Keratinocyte (primary cell): ENCODE measurements around the gene DHRS11. TPM values are rescaled to one million over a fixed set of nuclear protein-coding genes. Genes with fewer than 3 reads are reported as not detected.

Source experiments
- DNase-seq: peaks from one replicate; pipeline ENCODE4 v3.0.0-alpha.2; 2011; ENCODE audit warnings: low read depth, missing footprints, low spot score
- FAIRE-seq: peaks from 2 replicates; lab custom pipeline; 2011; peaks lifted over from hg19 to GRCh38; lab: Jason Lieb, UNC
- H2AFZ ChIP-seq: 2 replicates; pipeline ENCODE4 v1.6.0; 2012; ENCODE audit warnings: low read length, control low read depth, inconsistent platforms; ENCODE audit not compliant: control insufficient read depth
- H3K27ac ChIP-seq: 2 replicates; pipeline ENCODE4 v1.5.1; 2011; ENCODE audit warnings: low read length; ENCODE audit not compliant: control insufficient read depth, insufficient read depth
- H3K27me3 ChIP-seq: 3 replicates; pipeline ENCODE4 v1.6.0; 2011; ENCODE audit warnings: low read length; ENCODE audit not compliant: control insufficient read depth, insufficient read depth; ENCODE audit errors: extremely low read depth
- H3K36me3 ChIP-seq, 2 experiments: 2 replicates in 1 of 2; 3 replicates in 1 of 2; pipeline ENCODE4 v1.5.1; 2011; ENCODE audit warnings: low read length in 2 of 2, mild to moderate bottlenecking in 1 of 2; ENCODE audit not compliant: control insufficient read depth in 2 of 2, insufficient read depth in 2 of 2; ENCODE audit errors: extremely low read depth in 1 of 2
- H3K4me1 ChIP-seq: 3 replicates; pipeline ENCODE4 v1.5.1; 2011; ENCODE audit warnings: low read length; ENCODE audit not compliant: control insufficient read depth, insufficient read depth; ENCODE audit errors: extremely low read depth
- H3K4me2 ChIP-seq: 3 replicates; pipeline ENCODE4 v1.6.0; 2011; ENCODE audit warnings: low read depth, low read length; ENCODE audit not compliant: control insufficient read depth, insufficient read depth; ENCODE audit errors: extremely low read depth
- H3K4me3 ChIP-seq, 3 experiments: fragments of 200-600 bp in 1 of 3; sonication (generic) in 1 of 3; 2 replicates in 2 of 3; 3 replicates in 1 of 3; pipeline ENCODE4 v1.5.1; 2011 to 2016; ENCODE audit warnings: low read length in 3 of 3, mild to moderate bottlenecking in 3 of 3, control low read depth in 2 of 3, inconsistent platforms in 1 of 3, low read depth in 1 of 3, mixed read lengths in 1 of 3, mixed run types in 1 of 3, moderate library complexity in 1 of 3; ENCODE audit not compliant: control insufficient read depth in 2 of 3, insufficient read depth in 2 of 3; ENCODE audit errors: extremely low read depth in 1 of 3
- H3K79me2 ChIP-seq: 2 replicates; pipeline ENCODE4 v1.6.0; 2012; ENCODE audit warnings: low read length; ENCODE audit not compliant: control insufficient read depth, insufficient read depth
- H3K9ac ChIP-seq: 3 replicates; pipeline ENCODE4 v1.6.0; 2011; ENCODE audit warnings: low read length; ENCODE audit not compliant: control insufficient read depth, insufficient read depth; ENCODE audit errors: extremely low read depth
- H3K9me1 ChIP-seq: 3 replicates; pipeline ENCODE4 v1.6.0; 2011; ENCODE audit warnings: low read length; ENCODE audit not compliant: control insufficient read depth, insufficient read depth; ENCODE audit errors: extremely low read depth
- H3K9me3 ChIP-seq: 2 replicates; pipeline ENCODE4 v1.5.1; 2012; ENCODE audit warnings: low read depth, low read length; ENCODE audit not compliant: control insufficient read depth
- H4K20me1 ChIP-seq: 3 replicates; pipeline ENCODE4 v1.6.0; 2011; ENCODE audit warnings: low read length; ENCODE audit not compliant: control insufficient read depth, insufficient read depth; ENCODE audit errors: extremely low read depth
- CTCF ChIP-seq, 3 experiments: IDR thresholded peaks in 1 of 3; conservative IDR thresholded peaks in 1 of 3; optimal IDR thresholded peaks in 1 of 3; 2 replicates in 2 of 3; 3 replicates in 1 of 3; pipeline versions ENCODE3 to v1.5.1; 2011; ENCODE audit warnings: low read length in 3 of 3, mild to moderate bottlenecking in 3 of 3, moderate library complexity in 2 of 3, control low read depth in 1 of 3, inconsistent platforms in 1 of 3; ENCODE audit not compliant: insufficient read depth in 2 of 3; ENCODE audit errors: extremely low read depth in 1 of 3
- EZH2 ChIP-seq: IDR thresholded peaks from one replicate; pipeline ENCODE4 v1.6.1; 2012; ENCODE audit warnings: inconsistent platforms, mild to moderate bottlenecking, low read length, moderate library complexity
- dilution Hi-C: fragments of 300-500 bp; cut with MboI; formaldehyde crosslinking; loops from one replicate; pipeline ENCODE4 v1.7.0; 2020; ENCODE audit warnings: low sequenced_read_pairs; ENCODE audit not compliant: extremely low pct_ligation_motif_present
- polyA plus RNA-seq, 5 experiments: library from polyadenylated mRNA; depleted of rRNA in 3 of 5; stranded (reverse) in 3 of 5; stranded (forward) in 1 of 5; unstranded in 1 of 5; fragments of >200 nt; gene quantifications; 1 replicate in 1 of 5; 2 replicates in 3 of 5; 3 replicates in 1 of 5; pipeline versions ENCODE4 v1.2.1 to v1.2.3, GENCODE V29; 2011 to 2012; ENCODE audit warnings: missing spikeins in 2 of 5, low read depth in 1 of 5, low replicate concordance in 1 of 5

The DHRS11 gene
- polyA plus RNA-seq, 1 donor (not counting 4 experiments of a cell fraction or from before 2014, with no cell fraction given): 11.0 TPM

DNA sequence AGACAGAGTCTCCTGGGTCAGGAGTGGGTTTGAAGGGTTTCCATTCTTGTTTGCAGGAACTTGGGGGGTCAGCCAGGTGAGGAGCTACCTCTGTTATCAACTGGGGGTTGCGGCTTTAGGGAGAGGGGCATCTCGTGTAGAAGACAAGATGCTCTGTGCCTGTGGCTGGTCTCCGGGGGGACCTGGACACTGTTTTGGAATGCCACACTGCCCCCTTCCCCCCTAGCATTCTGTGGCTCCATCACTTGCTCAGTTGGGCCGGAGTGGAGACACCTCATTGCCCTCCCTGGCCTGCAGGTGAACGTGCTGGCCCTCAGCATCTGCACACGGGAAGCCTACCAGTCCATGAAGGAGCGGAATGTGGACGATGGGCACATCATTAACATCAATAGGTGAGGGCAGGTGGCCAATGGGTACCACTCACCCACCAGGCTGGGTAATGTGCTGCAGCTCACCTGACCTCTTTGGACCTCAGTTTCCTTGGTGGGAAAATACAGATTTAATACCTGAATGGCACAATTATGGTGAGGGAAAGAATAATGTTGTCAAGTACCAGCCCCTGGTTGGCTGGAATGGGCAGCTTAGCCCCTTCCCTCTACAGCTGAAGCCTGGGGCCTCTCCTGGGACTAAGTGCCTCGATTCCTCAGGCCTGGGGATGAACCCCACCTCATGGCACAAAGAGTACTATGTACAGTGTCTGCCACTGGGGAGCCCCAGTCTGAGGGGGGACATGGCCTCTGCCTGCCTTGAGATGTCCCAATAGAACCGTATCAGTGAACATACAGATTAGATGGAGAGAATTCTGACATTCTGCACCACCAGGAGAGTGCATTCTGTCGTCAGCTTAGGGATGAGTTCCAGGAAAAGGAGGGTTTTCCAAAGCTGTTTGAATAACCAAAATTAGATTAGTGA is 6.4 kb downstream of the DHRS11 start:
- Histone ChIP-seq H3K9me1 (no peaks in the 10 kb centered on the region), H3K9me3 (no peaks in the 10 kb centered on the region), H3K27me3 (no peaks in the 10 kb centered on the region), H3K4me2 (no peak overlapping the region), H3K9ac (no peak overlapping the region), H3K79me2 (peaks cover 16% of the 10 kb centered on the region), H4K20me1 (no peaks in the 10 kb centered on the region), H3K4me3 (no peak overlapping the region), H2AFZ (no peak overlapping the region), H3K27ac (no peak overlapping the region), H3K36me3 (peaks cover 1 to 6% of the 10 kb centered on the region in 2 experiments), H3K4me1 (peaks cover 11% of the 10 kb centered on the region)
- dilution Hi-C loops: no loop called here
- TF ChIP-seq CTCF (optimal IDR thresholded peaks at IDR 0.05 in 1 of 3, IDR thresholded peaks at IDR 0.05 in 1 of 3, conservative IDR thresholded peaks at IDR 0.05 in 1 of 3; ENCODE audit: extremely low read depth in 1 of 3, insufficient read depth in 2 of 3, low read length in 3 of 3): no peak
- no peak for TF ChIP-seq EZH2
- FAIRE-seq: no peak
- DNase-seq: no peak

DNA sequence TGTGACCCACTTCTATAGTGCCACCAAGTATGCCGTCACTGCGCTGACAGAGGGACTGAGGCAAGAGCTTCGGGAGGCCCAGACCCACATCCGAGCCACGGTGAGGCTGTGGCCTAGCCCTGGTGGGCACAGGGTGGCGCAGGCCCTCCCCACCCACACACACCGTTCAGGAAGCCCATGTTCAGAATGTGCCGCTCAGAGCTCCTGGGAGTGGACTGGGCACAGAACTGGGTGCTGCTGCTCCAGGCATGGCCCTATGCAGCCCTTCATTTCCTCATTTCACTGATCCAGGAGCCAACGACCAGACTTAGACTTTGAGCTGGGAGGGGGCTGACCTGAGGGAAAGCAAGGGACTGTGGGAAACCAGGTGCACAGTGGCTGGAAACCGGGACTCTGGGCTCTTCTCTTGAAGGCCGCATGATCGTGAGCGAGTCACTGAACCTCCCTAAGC is 7.3 kb downstream of the DHRS11 start:
- DNase-seq (no peak), FAIRE-seq (no peak)
- H3K79me2 ChIP-seq: peaks cover 24% of the 10 kb centered on the region
- H3K9me1 ChIP-seq: no peaks in the 10 kb centered on the region
- H3K4me1 ChIP-seq: peaks cover 16% of the 10 kb centered on the region
- no peaks in the 10 kb centered on the region for H3K9me3 ChIP-seq
- H3K27ac ChIP-seq: no peak overlapping the region
- no peaks in the 10 kb centered on the region for H4K20me1 ChIP-seq
- H3K36me3 ChIP-seq: peaks cover 1 to 11% of the 10 kb centered on the region in 2 experiments
- TF ChIP-seq EZH2 (no peak), CTCF (optimal IDR thresholded peaks at IDR 0.05 in 1 of 3, IDR thresholded peaks at IDR 0.05 in 1 of 3, conservative IDR thresholded peaks at IDR 0.05 in 1 of 3; ENCODE audit: extremely low read depth in 1 of 3, insufficient read depth in 2 of 3, low read length in 3 of 3) (no peak)
- no peak overlapping the region for H3K4me3 ChIP-seq
- no peak overlapping the region for H3K4me2 ChIP-seq
- H3K27me3 ChIP-seq: no peaks in the 10 kb centered on the region
- dilution Hi-C loops: no loop called here
- H2AFZ ChIP-seq: no peak overlapping the region
- H3K9ac ChIP-seq: no peak overlapping the region
